Measurements from ENCODE around the gene NT5C1B.

- TF ChIP-seq CTCF (conservative IDR thresholded peaks at IDR 0.05) (no peak), EZH2 (IDR thresholded peaks at IDR 0.05; ENCODE audit: low read depth) (no peak)
Observed at GRCh38 chr2:18516112-18516511, 73.3 kb downstream of the NT5C1B start.

Data from PC-9 (cell line).